GM12872 (cell line): ENCODE data around the gene STEAP1B.

Source experiments
- TF ChIP-seq, protein P1 (sequence below): IDR thresholded peaks from 3 replicates; pipeline ENCODE4 v1.5.1; 2011; ENCODE audit warnings: low read depth, mild to moderate bottlenecking, low read length, moderate library complexity; ENCODE audit not compliant: insufficient read depth

STEAP1B gene

DNA sequence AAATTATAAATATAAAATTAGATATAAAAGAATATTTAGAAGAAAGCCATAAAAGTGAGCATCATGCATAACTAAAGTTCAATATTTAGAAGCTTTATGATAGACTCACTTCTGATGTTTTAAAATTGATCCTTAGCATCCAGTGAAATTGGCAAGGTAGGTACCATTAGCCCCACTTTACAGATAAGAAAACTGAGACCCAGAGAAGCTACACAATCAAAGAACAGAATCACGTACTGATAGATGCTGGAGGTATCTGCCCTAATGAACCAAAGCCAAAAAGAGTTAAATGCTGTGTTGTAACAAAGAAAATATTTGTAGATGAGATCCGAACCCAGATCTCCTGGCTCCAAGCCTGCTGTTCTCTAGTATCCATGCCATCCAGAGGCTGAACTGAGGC lies 100.4 kb downstream of the STEAP1B start:
- TF ChIP-seq, protein P1, sequence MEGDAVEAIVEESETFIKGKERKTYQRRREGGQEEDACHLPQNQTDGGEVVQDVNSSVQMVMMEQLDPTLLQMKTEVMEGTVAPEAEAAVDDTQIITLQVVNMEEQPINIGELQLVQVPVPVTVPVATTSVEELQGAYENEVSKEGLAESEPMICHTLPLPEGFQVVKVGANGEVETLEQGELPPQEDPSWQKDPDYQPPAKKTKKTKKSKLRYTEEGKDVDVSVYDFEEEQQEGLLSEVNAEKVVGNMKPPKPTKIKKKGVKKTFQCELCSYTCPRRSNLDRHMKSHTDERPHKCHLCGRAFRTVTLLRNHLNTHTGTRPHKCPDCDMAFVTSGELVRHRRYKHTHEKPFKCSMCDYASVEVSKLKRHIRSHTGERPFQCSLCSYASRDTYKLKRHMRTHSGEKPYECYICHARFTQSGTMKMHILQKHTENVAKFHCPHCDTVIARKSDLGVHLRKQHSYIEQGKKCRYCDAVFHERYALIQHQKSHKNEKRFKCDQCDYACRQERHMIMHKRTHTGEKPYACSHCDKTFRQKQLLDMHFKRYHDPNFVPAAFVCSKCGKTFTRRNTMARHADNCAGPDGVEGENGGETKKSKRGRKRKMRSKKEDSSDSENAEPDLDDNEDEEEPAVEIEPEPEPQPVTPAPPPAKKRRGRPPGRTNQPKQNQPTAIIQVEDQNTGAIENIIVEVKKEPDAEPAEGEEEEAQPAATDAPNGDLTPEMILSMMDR: no peak

DNA sequence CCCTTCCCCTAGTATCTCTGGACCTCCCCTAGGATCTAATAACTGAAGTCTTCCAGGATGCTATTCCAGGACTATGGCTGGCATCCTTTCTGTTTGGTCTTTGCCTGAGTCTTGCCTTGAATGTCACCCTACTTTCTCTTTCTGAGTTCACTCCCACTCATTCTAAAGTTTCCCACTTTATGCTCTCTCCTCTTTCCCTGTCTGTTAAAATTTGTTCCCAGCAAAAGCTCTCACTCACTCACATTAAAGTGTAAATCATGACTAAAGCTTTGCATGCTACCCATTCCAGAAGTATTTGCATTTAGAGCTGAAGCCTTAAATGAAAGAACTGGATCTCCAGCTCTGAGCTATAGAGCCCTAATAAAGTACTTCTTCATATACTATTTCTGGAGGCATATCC lies 100.9 kb downstream of the STEAP1B start:
- TF ChIP-seq, protein P1: no peak

- TF ChIP-seq, protein P1: no peak
Measured at GRCh38 chr7:22397981-22398380, 102.0 kb downstream of the STEAP1B start.

DNA sequence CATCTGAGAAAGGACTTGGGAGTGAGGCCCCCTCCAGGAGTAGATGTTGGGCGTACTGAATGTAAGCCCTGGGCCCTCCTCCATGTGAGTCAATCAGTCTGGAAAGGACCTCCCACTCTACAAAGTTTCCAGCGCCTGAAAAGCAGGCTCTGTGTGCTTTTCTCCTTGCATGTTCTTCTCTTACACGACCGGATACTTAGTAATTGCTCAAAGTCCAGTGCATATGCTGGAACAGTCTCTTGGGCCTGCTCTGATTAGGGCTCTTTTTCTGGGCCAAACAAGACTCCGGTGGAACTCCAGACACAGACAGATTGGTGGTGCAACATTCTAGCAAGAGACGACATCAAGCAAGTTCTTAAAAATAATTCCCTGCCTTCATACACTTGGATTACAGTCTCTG lies 104.8 kb downstream of the STEAP1B start:
- TF ChIP-seq, protein P1: no peak

DNA sequence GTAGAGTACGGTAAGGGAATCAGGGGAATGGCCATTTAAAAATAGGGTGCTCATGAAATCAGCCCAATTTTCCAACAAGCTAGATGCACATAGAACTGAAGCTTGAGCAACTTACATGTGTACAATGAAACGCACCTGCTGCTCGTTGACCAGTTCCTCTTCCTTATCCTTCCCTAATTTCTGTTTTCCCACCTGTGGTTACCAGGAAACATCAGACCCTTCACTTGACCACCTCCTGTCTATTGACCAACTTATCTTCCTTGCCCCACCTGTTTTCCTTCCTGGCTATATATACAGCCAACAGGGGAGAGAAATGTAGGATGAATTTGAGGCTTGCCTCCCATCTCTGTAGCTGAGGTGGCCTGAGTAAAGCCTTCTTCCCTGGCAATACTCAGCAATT lies 105.2 kb downstream of the STEAP1B start:
- TF ChIP-seq, protein P1: no peak

GRCh38 chr7:22393913-22394729 lies 105.9 kb downstream of the STEAP1B start:
- TF ChIP-seq, protein P1: no peak

DNA sequence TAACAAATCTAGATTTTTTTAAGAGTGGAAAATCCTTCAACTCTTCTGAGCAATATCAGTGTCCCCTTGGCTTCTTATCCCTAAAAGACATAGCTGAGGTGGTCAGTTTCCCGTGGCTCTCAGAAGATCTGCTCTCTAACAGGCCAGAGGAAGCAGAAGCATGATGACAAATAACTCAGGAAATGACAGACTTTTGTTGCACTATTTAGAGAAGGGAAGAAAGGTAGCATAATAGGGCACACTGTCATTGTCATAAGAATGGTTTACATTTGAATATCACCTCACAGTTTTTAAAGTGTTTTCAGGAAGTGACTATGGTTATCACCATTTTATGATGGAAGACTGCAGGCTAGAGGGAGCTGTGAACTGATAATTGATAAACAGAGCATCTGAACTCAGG lies 109.5 kb downstream of the STEAP1B start:
- TF ChIP-seq, protein P1: no peak

- TF ChIP-seq, protein P1: no peak
Measured at GRCh38 chr7:22389892-22390291, 110.1 kb downstream of the STEAP1B start.
